Fibroblast of lung (primary cell): ENCODE results near the gene FKBP1A. TPM values are rescaled to one million over a fixed set of nuclear protein-coding genes. Genes with fewer than 3 reads are reported as not detected.

Source experiments
- DNase-seq, 2 donors: peaks; one replicate each; pipeline versions ENCODE4 v3.0.0 to v3.0.0-alpha.2; 2010; ENCODE audit warnings: low read depth in 2 of 2
- H2AFZ ChIP-seq: 2 replicates; pipeline ENCODE4 v1.5.1; 2012; ENCODE audit warnings: low read length, control low read depth, inconsistent platforms
- H3K27ac ChIP-seq: 2 replicates; pipeline ENCODE4 v1.5.1; 2011; ENCODE audit warnings: low read length, control low read depth; ENCODE audit not compliant: insufficient read depth
- H3K27me3 ChIP-seq: 2 replicates; pipeline ENCODE4 v1.5.1; 2011; ENCODE audit warnings: mild to moderate bottlenecking, low read length; ENCODE audit not compliant: control insufficient read depth, insufficient read depth
- H3K36me3 ChIP-seq: 2 replicates; pipeline ENCODE4 v1.5.1; 2011; ENCODE audit warnings: low read length; ENCODE audit not compliant: control insufficient read depth, insufficient read depth
- H3K4me1 ChIP-seq: 2 replicates; pipeline ENCODE4 v1.5.1; 2011; ENCODE audit warnings: low read length; ENCODE audit not compliant: control insufficient read depth, insufficient read depth; ENCODE audit errors: extremely low read depth
- H3K4me2 ChIP-seq: 2 replicates; pipeline ENCODE4 v1.5.1; 2011; ENCODE audit warnings: low read length, control low read depth; ENCODE audit not compliant: insufficient read depth; ENCODE audit errors: extremely low read depth
- H3K4me3 ChIP-seq, 4 experiments: fragments of 200-600 bp in 1 of 4; sonication (generic) in 1 of 4; replicated peaks in 1 of 4; 2 replicates each; pipeline ENCODE4 v1.5.1; 2011 to 2016; ENCODE audit warnings: low read length in 4 of 4, low read depth in 3 of 4, mild to moderate bottlenecking in 3 of 4, control low read depth in 2 of 4, inconsistent platforms in 1 of 4, mixed read lengths in 1 of 4; ENCODE audit not compliant: insufficient read depth in 1 of 4; ENCODE audit errors: control extremely low read depth in 1 of 4
- H3K79me2 ChIP-seq: 2 replicates; pipeline ENCODE4 v1.5.1; 2012; ENCODE audit warnings: mild to moderate bottlenecking, low read length, inconsistent platforms; ENCODE audit not compliant: control insufficient read depth, insufficient read depth
- H3K9ac ChIP-seq: 2 replicates; pipeline ENCODE4 v1.5.1; 2011; ENCODE audit warnings: mild to moderate bottlenecking, low read length, control low read depth; ENCODE audit not compliant: insufficient read depth
- H3K9me3 ChIP-seq: 2 replicates; pipeline ENCODE4 v1.5.1; 2012; ENCODE audit warnings: low read depth, low read length; ENCODE audit not compliant: control insufficient read depth, insufficient read depth
- H4K20me1 ChIP-seq: 2 replicates; pipeline ENCODE4 v1.5.1; 2011; ENCODE audit warnings: low read length; ENCODE audit not compliant: control insufficient read depth, insufficient read depth; ENCODE audit errors: extremely low read depth
- EZH2 ChIP-seq: IDR thresholded peaks from 2 replicates; pipeline ENCODE4 v1.5.1; 2012; ENCODE audit warnings: low read length, control low read depth, mild to moderate bottlenecking; ENCODE audit errors: missing control alignments
- polyA plus RNA-seq, 2 donors: library from polyadenylated mRNA; depleted of rRNA in 1 of 2; stranded (reverse) in 1 of 2; unstranded in 1 of 2; fragments of >200 nt; gene quantifications; 2 replicates each; pipeline ENCODE4 v1.2.1, GENCODE V29; 2011 to 2012; ENCODE audit warnings: missing spikeins in 1 of 2
- total RNA-seq: library from RNA; depleted of rRNA; stranded (reverse); fragments of >200 nt; gene quantifications from 2 replicates; pipeline ENCODE4 v1.2.1, GENCODE V29; 2014
- TF ChIP-seq, protein P1 (sequence below), 2 donors: IDR thresholded peaks in 1 of 2; conservative IDR thresholded peaks in 1 of 2; 1 replicate in 1 of 2; 2 replicates in 1 of 2; pipeline ENCODE4 v1.5.1; 2011 to 2012; ENCODE audit warnings: low read length in 2 of 2, control low read depth in 1 of 2, inconsistent platforms in 1 of 2, low read depth in 1 of 2, mild to moderate bottlenecking in 1 of 2

Gene FKBP1A
- total and polyA plus RNA-seq, 2 donors (not counting 1 experiment from before 2014, with no cell fraction given), result 120 to 440 TPM

DNA sequence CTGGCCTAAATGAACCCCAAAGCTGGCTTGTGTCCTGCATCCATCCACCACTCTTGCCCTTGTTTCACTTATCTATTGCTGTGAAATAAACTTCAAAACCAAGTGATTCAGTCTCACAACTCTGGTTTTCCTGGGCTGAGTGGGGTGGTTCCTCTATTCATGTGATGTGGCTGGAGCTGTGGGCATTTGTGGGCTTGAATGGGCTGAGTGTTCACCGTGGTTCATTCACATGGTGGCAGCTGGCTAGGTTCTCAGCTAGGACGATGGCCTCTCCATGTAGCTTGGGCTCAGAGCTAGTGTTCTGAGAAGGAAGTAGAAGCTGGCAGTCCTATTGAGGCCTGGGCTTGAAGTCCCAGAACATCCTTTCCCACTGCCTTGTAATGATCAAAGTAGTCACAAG is 30.4 kb downstream of the FKBP1A start:
- TF ChIP-seq, protein P1, sequence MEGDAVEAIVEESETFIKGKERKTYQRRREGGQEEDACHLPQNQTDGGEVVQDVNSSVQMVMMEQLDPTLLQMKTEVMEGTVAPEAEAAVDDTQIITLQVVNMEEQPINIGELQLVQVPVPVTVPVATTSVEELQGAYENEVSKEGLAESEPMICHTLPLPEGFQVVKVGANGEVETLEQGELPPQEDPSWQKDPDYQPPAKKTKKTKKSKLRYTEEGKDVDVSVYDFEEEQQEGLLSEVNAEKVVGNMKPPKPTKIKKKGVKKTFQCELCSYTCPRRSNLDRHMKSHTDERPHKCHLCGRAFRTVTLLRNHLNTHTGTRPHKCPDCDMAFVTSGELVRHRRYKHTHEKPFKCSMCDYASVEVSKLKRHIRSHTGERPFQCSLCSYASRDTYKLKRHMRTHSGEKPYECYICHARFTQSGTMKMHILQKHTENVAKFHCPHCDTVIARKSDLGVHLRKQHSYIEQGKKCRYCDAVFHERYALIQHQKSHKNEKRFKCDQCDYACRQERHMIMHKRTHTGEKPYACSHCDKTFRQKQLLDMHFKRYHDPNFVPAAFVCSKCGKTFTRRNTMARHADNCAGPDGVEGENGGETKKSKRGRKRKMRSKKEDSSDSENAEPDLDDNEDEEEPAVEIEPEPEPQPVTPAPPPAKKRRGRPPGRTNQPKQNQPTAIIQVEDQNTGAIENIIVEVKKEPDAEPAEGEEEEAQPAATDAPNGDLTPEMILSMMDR (conservative IDR thresholded peaks at IDR 0.05 in 1 of 2, IDR thresholded peaks at IDR 0.05 in 1 of 2; ENCODE audit: low read depth in 1 of 2, low read length in 2 of 2), result no peak
- no peak for TF ChIP-seq EZH2
- Histone ChIP-seq H3K4me1 (peaks cover 4% of the 10 kb centered on the region), H3K4me2 (no peak overlapping the region), H3K27me3 (no peaks in the 10 kb centered on the region), H3K27ac (no peak overlapping the region), H3K79me2 (no peaks in the 10 kb centered on the region), H3K9me3 (no peaks in the 10 kb centered on the region), H2AFZ (no peak overlapping the region), H3K4me3 (no peak overlapping the region), H4K20me1 (no peaks in the 10 kb centered on the region), H3K36me3 (peaks cover 5% of the 10 kb centered on the region), H3K9ac (no peak overlapping the region)
- DNase-seq, result no peak

DNA sequence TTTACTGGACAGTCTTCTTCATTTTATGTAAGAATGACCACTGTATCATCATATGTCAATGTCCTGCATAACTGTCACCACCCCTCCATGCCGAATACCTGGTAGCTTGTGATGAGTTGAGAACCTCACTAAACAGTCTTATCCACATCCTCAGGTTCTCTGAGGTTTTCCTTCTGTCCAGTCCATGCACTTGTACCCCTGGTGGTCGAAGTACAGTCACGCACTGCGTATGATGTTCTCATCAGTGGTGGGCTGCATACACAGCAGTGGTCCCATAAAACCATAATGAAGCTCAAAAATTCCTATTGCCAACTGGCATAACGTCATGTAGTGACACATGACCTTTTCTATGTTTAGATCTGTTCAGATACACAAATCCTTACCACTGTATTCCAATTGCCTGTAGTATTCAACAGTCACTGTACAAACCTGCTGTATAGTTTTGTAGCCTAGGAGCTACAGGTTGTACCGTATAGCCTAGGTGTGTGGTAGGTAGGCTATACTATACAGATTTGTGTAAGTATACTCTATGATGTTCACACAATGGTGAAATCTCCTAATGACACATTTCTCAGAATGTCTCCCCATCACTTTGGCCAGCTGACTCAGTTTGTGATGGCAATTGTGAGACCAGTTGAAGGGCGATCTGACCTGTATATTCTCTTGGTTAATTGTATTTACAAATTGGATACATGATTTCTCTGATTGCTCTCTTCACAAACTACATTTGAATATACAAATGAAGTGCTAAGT is 32.6 kb downstream of the FKBP1A start:
- Histone ChIP-seq H3K4me3 (no peak overlapping the region), H3K4me1 (peaks cover 4% of the 10 kb centered on the region), H3K9ac (no peak overlapping the region), H3K4me2 (no peak overlapping the region), H2AFZ (no peak overlapping the region), H3K9me3 (no peaks in the 10 kb centered on the region), H3K27ac (no peak overlapping the region), H4K20me1 (no peaks in the 10 kb centered on the region), H3K27me3 (no peaks in the 10 kb centered on the region), H3K36me3 (peaks cover 5% of the 10 kb centered on the region), H3K79me2 (no peaks in the 10 kb centered on the region)
- no peak for DNase-seq
- TF ChIP-seq, protein P1 (conservative IDR thresholded peaks at IDR 0.05 in 1 of 2, IDR thresholded peaks at IDR 0.05 in 1 of 2; ENCODE audit: low read depth in 1 of 2, low read length in 2 of 2), result peak in 1 of 2 donors; percentile 7
- no peak for TF ChIP-seq EZH2

DNA sequence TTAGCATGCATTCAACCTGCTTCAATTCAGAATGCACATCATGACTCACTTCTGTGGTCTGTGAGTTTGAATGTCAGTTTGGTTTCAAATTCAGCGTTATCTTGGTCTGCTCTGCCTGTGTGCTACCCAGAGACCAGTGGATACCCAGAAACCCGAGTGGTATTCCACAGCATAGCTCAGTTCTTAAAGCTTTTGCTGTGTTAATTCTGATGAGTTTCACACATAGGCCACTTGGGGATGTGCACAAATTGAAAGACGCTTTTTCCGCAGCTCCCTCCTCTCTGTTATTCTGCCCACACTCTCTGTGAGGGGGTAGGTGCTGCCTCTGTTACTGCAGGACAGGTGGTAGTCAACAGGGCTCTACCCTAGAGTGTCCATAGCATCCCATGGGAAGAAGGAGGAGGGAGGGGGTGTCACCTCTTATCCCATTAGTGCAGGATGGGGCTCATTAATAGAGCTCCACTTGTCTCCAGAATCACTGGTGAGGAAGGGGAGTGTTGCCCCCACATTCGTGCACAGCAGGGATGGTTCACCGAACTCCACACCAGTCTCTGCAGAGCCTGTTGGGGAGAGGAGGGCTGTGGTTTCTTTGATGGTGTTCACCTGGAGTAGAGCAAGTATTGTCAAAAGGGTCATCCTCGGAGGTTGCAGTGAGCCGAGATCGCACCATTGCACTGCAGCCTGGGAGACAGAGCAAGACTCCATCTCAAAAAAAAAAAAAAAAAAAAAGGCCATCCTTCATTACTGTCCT is 34.8 kb downstream of the FKBP1A start:
- TF ChIP-seq, protein P1 (conservative IDR thresholded peaks at IDR 0.05 in 1 of 2, IDR thresholded peaks at IDR 0.05 in 1 of 2; ENCODE audit: low read depth in 1 of 2, low read length in 2 of 2), result no peak
- no peak for TF ChIP-seq EZH2
- Histone ChIP-seq H3K9ac (no peak overlapping the region), H3K4me3 (no peak overlapping the region), H3K36me3 (peaks cover 5% of the 10 kb centered on the region), H3K9me3 (no peaks in the 10 kb centered on the region), H2AFZ (no peak overlapping the region), H4K20me1 (no peaks in the 10 kb centered on the region), H3K4me1 (peaks cover 4% of the 10 kb centered on the region), H3K79me2 (no peaks in the 10 kb centered on the region), H3K27me3 (no peaks in the 10 kb centered on the region), H3K27ac (no peak overlapping the region), H3K4me2 (no peak overlapping the region)
- DNase-seq, result peak; percentile 56 to 84
